Activated CD4-positive, alpha-beta T cell treated with anti-CD3 and anti-CD28 coated beads, Interleukin-2, amount 10 ng/mL, durations not matched to agents 7 days and 5 days (primary cell): Measurements from ENCODE around the gene KRT3. TPM values are rescaled to one million over a fixed set of nuclear protein-coding genes. Genes with fewer than 3 reads are reported as not detected.
"Not testable (repeated sequence)": the region's sequence is repeated elsewhere in the genome, so short reads cannot be mapped to it uniquely, and the experiment has no call there.

ENCODE experiments used
- CTCF ChIA-PET: fragments of 350-600 bp; sonication (Branson Sonifier 250); formaldehyde crosslinking; loops from one replicate; lab custom pipeline; 2021; ENCODE audit warnings: antibody characterized with exemption; lab: Charles Lee
- POLR2A ChIA-PET: fragments of 350-600 bp; sonication (Branson Sonifier 250); formaldehyde crosslinking; loops from one replicate; lab custom pipeline; 2021; ENCODE audit warnings: antibody characterized with exemption; lab: Charles Lee
- DNase-seq: peaks from one replicate; pipeline ENCODE4 v3.0.0-alpha.2; 2020
- H3K27ac Mint-ChIP-seq: one replicate; pipeline ENCODE4 v1.8.0; 2021; ENCODE audit warnings: mild to moderate bottlenecking, moderate library complexity, mixed read lengths
- H3K27me3 Mint-ChIP-seq: one replicate; pipeline ENCODE4 v1.8.0; 2021; ENCODE audit warnings: mixed read lengths
- H3K36me3 Mint-ChIP-seq: one replicate; pipeline ENCODE4 v1.8.0; 2021; ENCODE audit warnings: low read depth, mixed read lengths
- H3K4me1 Mint-ChIP-seq: one replicate; pipeline ENCODE4 v1.8.0; 2021; ENCODE audit warnings: mixed read lengths
- H3K4me3 Mint-ChIP-seq: one replicate; pipeline ENCODE4 v1.8.0; 2021; ENCODE audit warnings: mild to moderate bottlenecking, moderate library complexity, mixed read lengths
- H3K9me3 Mint-ChIP-seq: one replicate; pipeline ENCODE4 v1.8.0; 2021; ENCODE audit warnings: mixed read lengths
- total RNA-seq, 2 experiments: library from RNA; stranded (reverse); gene quantifications; one replicate each; pipeline ENCODE4 v1.2.3, GENCODE V29; 2021

The KRT3 gene
- total RNA-seq, 2 experiments from 2014 or later: not detected

DNA sequence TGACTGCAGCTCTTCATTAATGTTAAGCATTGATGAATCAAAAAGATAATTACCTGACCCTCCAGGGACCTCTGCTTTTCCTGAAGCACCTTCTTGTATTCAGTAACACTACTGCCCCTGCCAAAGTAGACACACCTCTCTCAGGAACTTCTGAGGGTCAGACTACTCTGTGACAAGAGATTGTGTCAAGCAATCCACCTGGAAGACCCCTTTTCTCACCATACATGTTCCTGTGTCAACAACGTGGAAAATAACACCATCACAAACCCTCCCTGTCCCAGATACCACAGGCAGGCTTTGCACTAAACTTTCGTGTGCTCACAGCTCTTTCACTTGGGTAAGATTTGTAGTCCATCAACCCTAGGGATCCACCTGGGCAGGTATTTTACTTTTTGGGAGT lies 31.9 kb downstream of the KRT3 start:
- Mint-ChIP-seq H3K27ac (no peak overlapping the region), H3K36me3 (no peaks in the 10 kb centered on the region), H3K27me3 (no peaks in the 10 kb centered on the region), H3K4me1 (no peaks in the 10 kb centered on the region), H3K9me3 (peaks cover 4% of the 10 kb centered on the region), H3K4me3 (no peak overlapping the region)
- ChIA-PET POLR2A (no interaction called here), CTCF (interaction anchor here (0.5 kb wide), 1 partner anchor 87 kb away, joined by 3 read pairs; no protein-coding TSS in a partner anchor)
- DNase-seq: no peak

DNA sequence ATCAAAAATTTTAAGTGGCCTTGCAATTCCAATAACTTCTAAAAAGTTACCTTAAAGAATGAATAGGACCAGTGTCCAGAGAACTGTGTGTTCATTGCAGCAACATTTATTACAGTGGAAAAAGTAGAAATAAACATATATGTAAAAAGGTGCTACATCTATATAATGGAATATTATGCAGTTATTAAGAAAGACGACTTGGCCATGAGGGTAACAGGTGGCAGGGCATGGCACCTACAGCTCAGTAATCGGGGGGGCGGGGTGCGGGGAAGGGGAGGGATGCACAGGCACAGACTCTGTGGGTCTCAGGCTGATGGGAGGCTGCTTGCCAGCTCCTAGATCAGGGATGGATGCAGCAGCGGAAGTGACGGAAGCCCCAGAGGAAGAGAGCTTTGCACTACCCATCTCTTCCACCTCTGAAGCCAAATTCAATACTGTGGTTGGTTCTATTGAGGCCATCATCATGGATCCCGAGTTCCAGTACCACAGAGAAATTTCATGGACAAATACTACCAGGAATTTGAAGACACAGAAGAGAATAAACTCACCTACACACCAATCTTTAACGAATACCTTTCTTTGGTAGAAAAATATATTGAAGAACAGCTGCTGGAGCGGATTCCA lies 32.8 kb downstream of the KRT3 start:
- DNase-seq: no peak
- peaks cover 7% of the 10 kb centered on the region for H3K9me3 Mint-ChIP-seq
- CTCF ChIA-PET: no interaction called here
- H3K4me1 Mint-ChIP-seq: no peaks in the 10 kb centered on the region
- H3K36me3 Mint-ChIP-seq: no peaks in the 10 kb centered on the region
- no peak overlapping the region for H3K27ac Mint-ChIP-seq
- POLR2A ChIA-PET: no interaction called here
- no peak overlapping the region for H3K4me3 Mint-ChIP-seq
- peaks cover 4% of the 10 kb centered on the region for H3K27me3 Mint-ChIP-seq

DNA sequence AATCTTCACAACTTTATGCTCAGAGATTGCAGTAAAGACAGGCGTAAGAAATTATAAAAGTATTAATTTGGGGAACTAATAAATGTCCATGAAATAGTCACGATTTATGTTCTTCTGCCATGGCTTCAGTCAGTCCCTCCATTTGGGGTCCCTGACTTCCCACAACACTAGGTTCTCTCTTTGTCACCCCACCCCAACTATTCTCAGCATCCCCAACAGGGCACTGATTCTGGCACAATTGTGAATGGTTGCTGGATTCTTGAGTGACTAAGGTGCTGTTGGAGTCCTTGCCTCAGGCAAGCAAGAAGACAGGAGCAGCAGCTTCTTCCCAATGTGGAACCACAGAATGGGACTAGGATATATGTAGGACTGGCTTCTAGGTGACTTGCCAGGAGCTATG lies 34.1 kb downstream of the KRT3 start:
- H3K27me3 Mint-ChIP-seq: peaks cover 4% of the 10 kb centered on the region
- CTCF ChIA-PET: no interaction called here
- POLR2A ChIA-PET: no interaction called here

DNA sequence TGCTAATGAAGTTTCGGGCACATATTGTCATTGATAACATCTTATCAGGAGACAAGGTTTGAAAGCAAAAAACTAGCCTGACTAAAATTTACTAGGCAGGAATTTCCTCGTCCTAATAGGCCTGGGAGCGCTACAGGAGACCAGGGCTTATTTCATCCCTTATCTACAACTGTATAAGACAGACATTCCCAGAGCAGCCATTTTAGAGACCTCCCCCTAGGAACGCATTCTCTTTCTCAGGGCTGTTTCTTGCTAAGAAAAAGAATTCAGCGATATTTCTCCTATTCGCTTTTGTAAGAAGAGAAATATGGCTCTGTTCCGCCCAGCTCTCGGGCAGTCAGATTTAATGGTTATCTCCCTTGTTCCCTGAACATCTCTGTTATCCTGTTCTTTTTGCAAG lies 34.7 kb downstream of the KRT3 start:
- H3K4me1 Mint-ChIP-seq, H3K4me3 Mint-ChIP-seq, H3K27ac Mint-ChIP-seq, POLR2A ChIA-PET, H3K9me3 Mint-ChIP-seq, DNase-seq, H3K36me3 Mint-ChIP-seq, H3K27me3 Mint-ChIP-seq: not testable (repeated sequence)
- CTCF ChIA-PET: interaction anchor here (0.6 kb wide), 1 partner anchor 1097 kb away, joined by 4 read pairs; no protein-coding TSS in a partner anchor

More for the DNA sequence above, 34.1 kb downstream of the KRT3 start:
- H3K9me3 Mint-ChIP-seq: peaks cover 7% of the 10 kb centered on the region
- no peaks in the 10 kb centered on the region for H3K4me1 Mint-ChIP-seq
- no peaks in the 10 kb centered on the region for H3K36me3 Mint-ChIP-seq
- H3K27ac Mint-ChIP-seq: no peak overlapping the region
- H3K4me3 Mint-ChIP-seq: no peak overlapping the region
- no peak for DNase-seq

DNA sequence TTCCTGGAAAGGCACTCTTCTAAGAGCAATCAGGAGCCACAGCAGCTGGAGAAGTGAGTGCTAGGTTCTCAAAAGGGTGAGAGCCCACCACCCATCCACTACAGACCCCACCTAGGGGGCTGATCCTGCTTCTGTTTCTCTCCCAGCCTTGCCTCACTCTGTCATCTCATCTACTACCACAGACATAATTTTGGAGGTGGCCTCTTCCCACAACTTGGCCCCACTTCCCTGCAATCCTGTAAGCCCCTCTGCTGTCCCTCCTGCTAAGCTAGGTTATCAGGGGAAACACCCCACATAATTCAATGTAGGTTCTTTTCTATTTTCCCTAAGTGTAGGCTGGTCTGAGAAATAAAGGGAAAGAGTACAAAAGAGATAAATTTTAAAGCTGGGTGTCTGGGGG lies 35.3 kb downstream of the KRT3 start:
- CTCF ChIA-PET: interaction anchor here (0.6 kb wide), 1 partner anchor 1097 kb away, joined by 4 read pairs; no protein-coding TSS in a partner anchor
- DNase-seq: no peak
- Mint-ChIP-seq H3K36me3 (no peaks in the 10 kb centered on the region), H3K9me3 (peaks cover 7% of the 10 kb centered on the region), H3K4me1 (no peaks in the 10 kb centered on the region), H3K4me3 (no peak overlapping the region), H3K27me3 (peaks cover 4% of the 10 kb centered on the region), H3K27ac (no peak overlapping the region)
- POLR2A ChIA-PET: no interaction called here

DNA sequence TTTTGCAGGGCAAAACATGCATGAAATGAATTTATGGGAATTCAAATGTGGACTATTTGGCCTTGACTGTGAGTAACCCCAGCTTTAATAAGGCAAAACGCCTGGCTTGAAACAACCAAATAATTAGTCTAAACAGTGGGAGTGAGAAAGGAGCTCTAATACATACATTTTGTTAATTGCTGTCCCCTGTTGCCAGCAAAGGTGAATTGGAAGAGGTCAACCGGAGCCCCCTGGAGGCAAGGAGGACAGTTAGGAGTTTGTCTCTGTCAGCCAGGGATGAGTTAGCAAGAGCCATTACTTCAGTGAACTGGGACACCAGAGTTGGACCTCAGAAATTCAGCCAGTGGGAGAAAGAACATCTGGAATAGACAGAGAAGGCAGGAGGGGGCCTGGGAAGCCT lies 36.2 kb downstream of the KRT3 start:
- Mint-ChIP-seq H3K36me3 (no peaks in the 10 kb centered on the region), H3K27ac (no peak overlapping the region), H3K9me3 (peaks cover 7% of the 10 kb centered on the region), H3K4me3 (no peak overlapping the region), H3K4me1 (no peaks in the 10 kb centered on the region), H3K27me3 (peaks cover 4% of the 10 kb centered on the region)
- POLR2A ChIA-PET: no interaction called here
- DNase-seq: no peak
- CTCF ChIA-PET: no interaction called here

DNA sequence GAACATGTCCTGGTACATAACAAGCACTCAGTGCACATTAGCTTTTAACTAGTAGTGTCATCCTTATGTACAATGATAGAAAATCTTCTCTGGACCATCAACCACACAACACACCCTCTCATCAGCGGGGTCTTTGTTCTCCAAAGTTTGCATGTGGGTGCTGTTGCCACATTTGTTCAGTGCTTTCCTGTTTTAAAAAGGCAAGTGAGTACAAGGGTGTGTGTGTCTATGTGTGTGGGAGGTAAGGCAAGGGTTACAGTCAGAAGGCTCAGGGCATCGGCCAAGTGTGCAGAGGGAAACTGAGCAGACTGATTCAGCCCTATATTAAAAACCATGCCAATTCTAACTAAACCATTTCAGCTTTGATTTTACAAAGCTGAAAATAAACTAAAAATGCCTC lies 36.7 kb downstream of the KRT3 start:
- H3K27ac Mint-ChIP-seq: no peak overlapping the region

DNA sequence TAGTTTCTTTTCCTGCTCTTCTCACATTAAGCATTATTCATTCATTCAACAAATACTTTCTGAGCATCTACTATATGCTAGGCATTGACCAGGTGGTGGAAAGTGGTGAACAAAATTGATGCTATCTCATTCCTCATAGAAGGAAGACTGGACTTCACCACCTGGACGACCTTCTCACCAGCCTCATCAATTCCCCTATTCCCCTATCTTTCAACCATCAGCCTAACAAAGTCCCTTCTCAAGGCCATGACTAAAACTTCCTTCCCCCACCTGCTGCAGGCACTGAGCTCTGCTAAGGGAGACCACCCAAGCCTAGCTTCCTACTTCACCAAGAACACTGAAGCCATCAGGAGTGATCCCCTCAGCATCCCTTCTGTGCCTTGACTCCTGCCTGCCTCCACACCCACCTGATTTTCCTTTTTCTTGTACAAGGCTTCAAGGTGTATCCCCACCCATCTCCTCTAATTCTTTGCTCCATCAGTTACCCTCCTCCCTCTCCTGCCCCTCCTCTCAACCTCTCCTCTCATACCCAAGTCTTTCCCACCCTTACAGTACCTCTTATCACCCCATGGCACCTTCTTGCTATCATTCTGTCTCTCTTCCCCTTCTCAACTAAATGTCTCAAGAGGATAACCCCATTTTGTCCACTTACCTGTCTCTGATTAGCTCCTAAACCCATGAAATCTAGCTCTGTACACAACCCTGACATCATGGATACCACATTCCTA lies 38.3 kb downstream of the KRT3 start:
- Mint-ChIP-seq H3K4me1 (no peaks in the 10 kb centered on the region), H3K36me3 (no peaks in the 10 kb centered on the region), H3K27me3 (peaks cover 6% of the 10 kb centered on the region), H3K9me3 (peaks cover 7% of the 10 kb centered on the region), H3K27ac (no peak overlapping the region), H3K4me3 (no peak overlapping the region)
- ChIA-PET POLR2A (interaction anchor here (0.5 kb wide), 1 partner anchor 69 kb away, joined by 6 read pairs; no protein-coding TSS in a partner anchor), CTCF (no interaction called here)
- no peak for DNase-seq

More for the DNA sequence above, 36.7 kb downstream of the KRT3 start:
- no peaks in the 10 kb centered on the region for H3K36me3 Mint-ChIP-seq
- peaks cover 4% of the 10 kb centered on the region for H3K27me3 Mint-ChIP-seq
- H3K9me3 Mint-ChIP-seq: peaks cover 7% of the 10 kb centered on the region
- H3K4me3 Mint-ChIP-seq: no peak overlapping the region
- ChIA-PET CTCF (no interaction called here), POLR2A (no interaction called here)
- no peaks in the 10 kb centered on the region for H3K4me1 Mint-ChIP-seq
- DNase-seq: no peak

DNA sequence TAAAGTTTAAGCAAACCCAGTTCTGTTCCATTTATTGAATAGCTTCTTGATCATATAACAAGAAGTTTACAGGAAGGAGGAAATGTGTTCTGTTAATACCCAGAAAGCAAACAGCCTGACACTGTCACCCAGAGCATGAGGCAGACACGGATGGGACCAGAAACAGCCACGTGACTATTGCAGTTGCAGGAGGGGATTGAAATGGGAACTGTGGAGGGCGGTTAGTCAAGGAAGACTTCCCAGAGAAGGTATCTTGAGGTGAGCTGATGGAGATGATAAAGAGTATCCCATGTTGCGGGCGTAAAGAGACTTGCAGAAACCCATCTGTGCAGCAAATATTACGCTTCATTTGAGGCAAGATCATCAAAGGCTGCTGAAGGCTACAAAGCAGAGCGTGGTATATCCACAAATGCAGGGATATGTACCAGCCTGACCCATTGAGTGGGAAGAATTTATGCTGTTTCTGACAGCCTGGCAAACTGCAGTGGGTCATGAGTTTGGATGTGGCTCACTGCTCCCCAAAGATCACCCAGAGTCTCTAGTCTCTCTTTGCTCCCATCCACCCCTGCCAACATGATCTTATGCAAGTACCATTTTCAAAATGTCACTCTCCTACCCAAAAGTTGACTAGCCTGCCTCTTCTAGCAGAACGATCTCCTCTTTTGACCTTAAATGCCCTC lies 39.5 kb downstream of the KRT3 start:
- ChIA-PET CTCF (interaction anchor here (1.0 kb wide), 1 partner anchor 17 kb away, joined by 4 read pairs; no protein-coding TSS in a partner anchor), POLR2A (interaction anchor here (0.5 kb wide), 1 partner anchor 70 kb away, joined by 6 read pairs; no protein-coding TSS in a partner anchor)
- no peak overlapping the region for H3K4me3 Mint-ChIP-seq

DNA sequence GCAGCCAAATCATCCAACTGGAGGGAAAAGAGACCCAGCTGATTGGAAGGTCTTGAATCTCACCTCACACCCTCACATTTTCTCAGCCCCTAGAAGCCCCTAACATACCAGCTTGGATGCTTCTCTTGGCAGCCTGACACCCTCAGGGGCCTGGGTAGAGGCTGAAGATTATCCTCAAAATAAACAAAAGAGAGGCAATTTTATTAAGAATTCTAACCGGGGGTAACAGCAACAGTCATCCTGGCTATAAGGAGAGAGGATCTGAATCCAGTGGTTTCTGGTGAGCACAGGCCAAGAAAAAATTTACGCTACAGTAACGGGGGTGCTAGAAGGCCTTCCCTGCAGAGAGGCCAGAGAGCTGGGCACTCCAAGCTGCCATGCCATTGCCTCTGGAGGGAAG lies 40.4 kb downstream of the KRT3 start:
- Mint-ChIP-seq H3K27ac (no peak overlapping the region), H3K36me3 (no peaks in the 10 kb centered on the region), H3K9me3 (peaks cover 3% of the 10 kb centered on the region), H3K27me3 (peaks cover 12% of the 10 kb centered on the region), H3K4me1 (no peaks in the 10 kb centered on the region), H3K4me3 (no peak overlapping the region)
- POLR2A ChIA-PET: no interaction called here
- no peak for DNase-seq
- CTCF ChIA-PET: interaction anchor here (1.0 kb wide), 1 partner anchor 18 kb away, joined by 4 read pairs; no protein-coding TSS in a partner anchor

More for the DNA sequence above, 39.5 kb downstream of the KRT3 start:
- DNase-seq: no peak
- H3K9me3 Mint-ChIP-seq: peaks cover 5% of the 10 kb centered on the region
- no peak overlapping the region for H3K27ac Mint-ChIP-seq
- peaks cover 6% of the 10 kb centered on the region for H3K27me3 Mint-ChIP-seq
- H3K36me3 Mint-ChIP-seq: no peaks in the 10 kb centered on the region
- H3K4me1 Mint-ChIP-seq: no peaks in the 10 kb centered on the region

DNA sequence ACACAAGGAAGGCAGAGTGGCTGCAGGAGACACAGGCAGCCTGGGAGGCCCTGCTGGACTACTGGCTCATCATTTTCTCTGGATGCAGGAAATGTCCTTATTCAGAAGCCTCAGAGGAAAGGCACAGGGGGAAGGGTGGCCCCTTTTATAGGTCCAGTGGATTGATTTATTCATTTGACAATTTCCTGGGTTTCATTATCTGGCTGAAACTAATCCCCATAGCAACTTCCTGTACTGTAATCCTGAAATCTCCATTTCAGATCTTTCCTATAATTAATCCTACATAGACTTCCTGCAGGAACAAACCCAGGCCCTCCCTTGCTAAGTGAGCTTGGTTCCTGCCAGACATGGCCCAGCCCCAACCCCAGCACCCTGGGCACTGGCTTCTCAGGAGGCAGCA lies 41.8 kb downstream of the KRT3 start:
- peaks cover 14% of the 10 kb centered on the region for H3K27me3 Mint-ChIP-seq
- CTCF ChIA-PET: no interaction called here
- POLR2A ChIA-PET: no interaction called here
- H3K4me1 Mint-ChIP-seq: no peaks in the 10 kb centered on the region
- H3K4me3 Mint-ChIP-seq: no peak overlapping the region
- no peaks in the 10 kb centered on the region for H3K36me3 Mint-ChIP-seq
- peaks cover 3% of the 10 kb centered on the region for H3K9me3 Mint-ChIP-seq
- DNase-seq: no peak
- no peak overlapping the region for H3K27ac Mint-ChIP-seq

DNA sequence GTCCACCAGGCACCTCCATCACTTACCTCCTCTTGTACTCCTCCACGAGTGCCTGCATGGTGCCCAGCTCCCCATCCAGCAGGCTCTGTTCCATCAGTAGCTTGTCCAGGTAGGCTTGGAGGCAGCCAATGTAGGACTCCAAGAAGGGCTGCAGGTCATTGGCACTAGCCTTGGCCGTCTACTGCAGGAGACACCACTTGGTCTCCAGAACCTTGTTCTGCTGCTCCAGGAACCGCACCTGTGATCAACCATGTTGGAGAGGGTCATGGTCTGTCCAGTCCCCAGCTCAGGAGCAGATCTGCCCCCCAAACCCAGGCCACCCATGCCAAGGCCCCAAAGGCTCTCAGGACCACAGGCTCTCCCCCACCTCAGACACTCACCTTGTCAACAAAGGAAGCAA lies 42.6 kb downstream of the KRT3 start:
- CTCF ChIA-PET: no interaction called here
- Mint-ChIP-seq H3K9me3 (no peaks in the 10 kb centered on the region), H3K4me3 (no peak overlapping the region)

DNA sequence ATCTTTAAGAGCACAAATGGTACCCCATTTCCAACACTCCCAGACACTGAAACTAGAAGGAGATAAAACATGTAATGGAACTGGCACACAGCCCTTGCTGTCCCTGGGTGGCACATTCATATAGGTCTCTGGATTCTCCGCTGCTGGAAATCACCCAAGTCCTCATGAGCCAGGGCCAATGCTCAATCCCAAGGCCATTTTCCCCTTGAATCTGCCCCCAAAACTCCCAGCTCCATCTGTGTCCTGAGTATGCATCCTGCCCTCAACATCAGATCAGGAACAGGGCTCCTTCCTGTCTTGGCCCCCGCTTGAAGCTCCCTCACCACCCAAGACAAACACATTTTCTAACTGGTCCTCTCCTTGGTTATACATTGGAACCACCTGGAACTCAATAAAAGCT lies 43.4 kb downstream of the KRT3 start:
- Mint-ChIP-seq H3K27me3 (peaks cover 14% of the 10 kb centered on the region), H3K36me3 (no peaks in the 10 kb centered on the region), H3K4me1 (peaks cover 5% of the 10 kb centered on the region), H3K27ac (no peak overlapping the region), H3K4me3 (no peak overlapping the region), H3K9me3 (no peaks in the 10 kb centered on the region)
- ChIA-PET POLR2A (no interaction called here), CTCF (no interaction called here)
- no peak for DNase-seq

More for the DNA sequence above, 42.6 kb downstream of the KRT3 start:
- Mint-ChIP-seq H3K27ac (no peak overlapping the region), H3K4me1 (peaks cover 5% of the 10 kb centered on the region), H3K36me3 (no peaks in the 10 kb centered on the region), H3K27me3 (peaks cover 14% of the 10 kb centered on the region)
- no peak for DNase-seq
- POLR2A ChIA-PET: no interaction called here
